ENCODE data around the gene CD6. TPM values are rescaled to one million over a fixed set of nuclear protein-coding genes. Genes with fewer than 3 reads are reported as not detected.

Gene CD6
- total RNA-seq, 1 donor from 2014 or later = 0.39 TPM

DNA sequence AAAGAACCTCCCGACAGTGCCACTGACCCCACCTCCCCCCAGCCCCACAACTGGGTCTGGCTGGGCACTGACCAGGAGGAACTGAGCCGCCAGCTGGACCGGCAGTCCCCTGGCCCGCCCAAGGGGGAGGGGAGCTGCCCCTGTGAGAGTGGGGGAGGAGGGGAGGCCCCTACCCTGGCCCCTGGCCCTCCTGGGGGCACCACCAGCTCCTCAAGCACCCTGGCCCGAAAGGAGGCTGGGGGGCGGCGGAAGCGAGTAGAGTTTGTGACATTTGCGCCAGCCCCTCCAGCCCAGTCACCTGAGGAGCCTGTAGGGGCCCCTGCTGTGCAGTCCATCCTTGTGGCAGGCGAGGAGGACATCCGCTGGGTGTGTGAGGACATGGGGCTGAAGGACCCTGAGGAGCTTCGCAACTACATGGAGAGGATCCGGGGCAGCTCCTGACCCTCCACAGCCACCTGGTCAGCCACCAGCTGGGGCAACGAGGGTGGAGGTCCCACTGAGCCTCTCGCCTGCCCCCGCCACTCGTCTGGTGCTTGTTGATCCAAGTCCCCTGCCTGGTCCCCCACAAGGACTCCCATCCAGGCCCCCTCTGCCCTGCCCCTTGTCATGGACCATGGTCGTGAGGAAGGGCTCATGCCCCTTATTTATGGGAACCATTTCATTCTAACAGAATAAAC lies 34.9 kb upstream of the CD6 start:
- Mint-ChIP-seq H3K9me3 (ENCODE audit: unreplicated experiment) (no peaks in the 10 kb centered on the region), H3K27ac (ENCODE audit: unreplicated experiment) (no peak overlapping the region), H3K4me3 (ENCODE audit: unreplicated experiment) (no peak overlapping the region), H3K4me1 (ENCODE audit: low read depth, unreplicated experiment) (no peaks in the 10 kb centered on the region), H3K36me3 (ENCODE audit: low read depth, unreplicated experiment) (peaks cover 17% of the 10 kb centered on the region), H3K27me3 (ENCODE audit: low read depth, unreplicated experiment) (peaks cover 2% of the 10 kb centered on the region)
- Histone ChIP-seq H3K4me2 (ENCODE audit: low read length) (no peak overlapping the region), H3K9me3 (ENCODE audit: insufficient read depth, low read depth, low read length) (no peaks in the 10 kb centered on the region), H2AFZ (ENCODE audit: low read depth, low read length) (no peak overlapping the region), H4K20me1 (ENCODE audit: insufficient read depth, low read length) (no peaks in the 10 kb centered on the region), H3K4me3 (ENCODE audit: insufficient read depth, low read depth, low read length) (no peak overlapping the region), H3K4me1 (ENCODE audit: insufficient read depth, low read length) (no peaks in the 10 kb centered on the region), H3K27me3 (ENCODE audit: insufficient read depth, low read length) (peaks cover 6% of the 10 kb centered on the region), H3K79me2 (ENCODE audit: insufficient read depth, low read length) (no peaks in the 10 kb centered on the region), H3K27ac (ENCODE audit: low read depth, low read length) (no peak overlapping the region), H3K9ac (ENCODE audit: low read length) (no peak overlapping the region), H3K36me3 (ENCODE audit: insufficient read depth, low read length) (no peaks in the 10 kb centered on the region)
- FAIRE-seq = no peak
- DNase-seq (ENCODE audit: low read depth) = no peak
- TF ChIP-seq, protein P1, sequence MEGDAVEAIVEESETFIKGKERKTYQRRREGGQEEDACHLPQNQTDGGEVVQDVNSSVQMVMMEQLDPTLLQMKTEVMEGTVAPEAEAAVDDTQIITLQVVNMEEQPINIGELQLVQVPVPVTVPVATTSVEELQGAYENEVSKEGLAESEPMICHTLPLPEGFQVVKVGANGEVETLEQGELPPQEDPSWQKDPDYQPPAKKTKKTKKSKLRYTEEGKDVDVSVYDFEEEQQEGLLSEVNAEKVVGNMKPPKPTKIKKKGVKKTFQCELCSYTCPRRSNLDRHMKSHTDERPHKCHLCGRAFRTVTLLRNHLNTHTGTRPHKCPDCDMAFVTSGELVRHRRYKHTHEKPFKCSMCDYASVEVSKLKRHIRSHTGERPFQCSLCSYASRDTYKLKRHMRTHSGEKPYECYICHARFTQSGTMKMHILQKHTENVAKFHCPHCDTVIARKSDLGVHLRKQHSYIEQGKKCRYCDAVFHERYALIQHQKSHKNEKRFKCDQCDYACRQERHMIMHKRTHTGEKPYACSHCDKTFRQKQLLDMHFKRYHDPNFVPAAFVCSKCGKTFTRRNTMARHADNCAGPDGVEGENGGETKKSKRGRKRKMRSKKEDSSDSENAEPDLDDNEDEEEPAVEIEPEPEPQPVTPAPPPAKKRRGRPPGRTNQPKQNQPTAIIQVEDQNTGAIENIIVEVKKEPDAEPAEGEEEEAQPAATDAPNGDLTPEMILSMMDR (IDR thresholded peaks at IDR 0.05; ENCODE audit: insufficient read depth, low read depth, low read length) = no peak
- TF ChIP-seq EZH2 (IDR thresholded peaks at IDR 0.05; ENCODE audit: insufficient read depth, low read length) = no peak

DNA sequence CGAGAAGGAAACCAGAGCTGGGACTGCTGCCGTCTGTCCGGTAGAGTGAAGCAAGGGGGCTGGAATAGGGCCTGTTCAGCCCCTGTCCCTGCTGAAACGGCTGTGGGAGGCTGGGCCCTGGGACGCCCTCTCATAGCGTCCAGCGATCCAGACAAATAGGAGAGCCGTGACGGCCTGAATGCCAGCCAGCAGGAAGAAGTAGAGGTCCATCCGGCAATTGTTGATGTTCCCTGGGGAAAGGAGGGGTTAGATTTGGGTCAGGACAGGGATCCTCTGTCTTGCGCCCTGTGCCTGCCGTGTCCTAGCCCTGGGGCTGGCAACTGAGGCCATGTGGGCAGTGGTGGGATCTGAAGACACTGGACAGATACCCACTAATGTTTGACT lies 34.3 kb upstream of the CD6 start:
- Mint-ChIP-seq H3K4me3 (ENCODE audit: unreplicated experiment) (no peak overlapping the region), H3K9me3 (ENCODE audit: unreplicated experiment) (no peaks in the 10 kb centered on the region), H3K27me3 (ENCODE audit: low read depth, unreplicated experiment) (peaks cover 2% of the 10 kb centered on the region), H3K4me1 (ENCODE audit: low read depth, unreplicated experiment) (no peaks in the 10 kb centered on the region), H3K36me3 (ENCODE audit: low read depth, unreplicated experiment) (peaks cover 17% of the 10 kb centered on the region), H3K27ac (ENCODE audit: unreplicated experiment) (no peak overlapping the region)
- Histone ChIP-seq H3K79me2 (ENCODE audit: insufficient read depth, low read length) (no peaks in the 10 kb centered on the region), H3K4me2 (ENCODE audit: low read length) (no peak overlapping the region), H4K20me1 (ENCODE audit: insufficient read depth, low read length) (no peaks in the 10 kb centered on the region), H3K4me3 (ENCODE audit: insufficient read depth, low read depth, low read length) (no peak overlapping the region), H3K36me3 (ENCODE audit: insufficient read depth, low read length) (no peaks in the 10 kb centered on the region), H3K27ac (ENCODE audit: low read depth, low read length) (no peak overlapping the region), H3K27me3 (ENCODE audit: insufficient read depth, low read length) (peaks cover 7% of the 10 kb centered on the region), H3K4me1 (ENCODE audit: insufficient read depth, low read length) (no peaks in the 10 kb centered on the region), H3K9me3 (ENCODE audit: insufficient read depth, low read depth, low read length) (no peaks in the 10 kb centered on the region), H3K9ac (ENCODE audit: low read length) (no peak overlapping the region), H2AFZ (ENCODE audit: low read depth, low read length) (no peak overlapping the region)
- no peak for FAIRE-seq
- no peak for DNase-seq (ENCODE audit: low read depth)
- TF ChIP-seq EZH2 (IDR thresholded peaks at IDR 0.05; ENCODE audit: insufficient read depth, low read length) = no peak
- TF ChIP-seq, protein P1 (IDR thresholded peaks at IDR 0.05; ENCODE audit: insufficient read depth, low read depth, low read length) = no peak

DNA sequence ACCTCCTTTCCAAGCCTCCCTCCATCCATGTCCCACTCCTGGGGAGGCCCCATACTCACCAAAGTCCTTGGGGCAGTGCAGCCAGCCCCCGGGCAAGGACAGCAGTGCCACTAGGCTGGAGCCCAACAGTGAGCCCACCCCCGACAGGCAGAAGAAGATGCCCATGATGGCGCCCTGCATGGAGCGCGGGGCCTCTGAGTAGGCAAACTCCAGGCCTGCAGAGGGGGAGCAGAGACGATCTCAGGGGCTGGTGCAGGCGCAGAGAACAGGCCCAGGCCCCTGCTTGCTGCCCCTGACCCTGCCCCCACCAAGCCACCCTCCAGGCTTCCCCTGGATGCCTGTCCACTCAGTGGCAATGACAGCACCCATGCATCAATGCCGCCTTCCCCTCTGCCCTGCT lies 33.7 kb upstream of the CD6 start:
- no peaks in the 10 kb centered on the region for H4K20me1 ChIP-seq (ENCODE audit: insufficient read depth, low read length)
- H3K79me2 ChIP-seq (ENCODE audit: insufficient read depth, low read length) = no peaks in the 10 kb centered on the region
- no peak overlapping the region for H3K27ac ChIP-seq (ENCODE audit: low read depth, low read length)
- no peaks in the 10 kb centered on the region for H3K9me3 ChIP-seq (ENCODE audit: insufficient read depth, low read depth, low read length)
- H3K9ac ChIP-seq (ENCODE audit: low read length) = no peak overlapping the region
- peaks cover 18% of the 10 kb centered on the region for H3K36me3 Mint-ChIP-seq (ENCODE audit: low read depth, unreplicated experiment)
- H3K9me3 Mint-ChIP-seq (ENCODE audit: unreplicated experiment) = no peaks in the 10 kb centered on the region
- no peak overlapping the region for H3K4me2 ChIP-seq (ENCODE audit: low read length)
- H3K4me3 ChIP-seq (ENCODE audit: insufficient read depth, low read depth, low read length) = no peak overlapping the region
- DNase-seq (ENCODE audit: low read depth) (no peak), FAIRE-seq (no peak)
- no peaks in the 10 kb centered on the region for H3K36me3 ChIP-seq (ENCODE audit: insufficient read depth, low read length)
- peaks cover 7% of the 10 kb centered on the region for H3K27me3 ChIP-seq (ENCODE audit: insufficient read depth, low read length)
- no peak overlapping the region for H3K27ac Mint-ChIP-seq (ENCODE audit: unreplicated experiment)
- H3K4me1 Mint-ChIP-seq (ENCODE audit: low read depth, unreplicated experiment) = peaks cover under 1% of the 10 kb centered on the region
- peaks cover 2% of the 10 kb centered on the region for H3K27me3 Mint-ChIP-seq (ENCODE audit: low read depth, unreplicated experiment)
- TF ChIP-seq, protein P1 (IDR thresholded peaks at IDR 0.05; ENCODE audit: insufficient read depth, low read depth, low read length) = no peak
- TF ChIP-seq EZH2 (IDR thresholded peaks at IDR 0.05; ENCODE audit: insufficient read depth, low read length) = no peak
- no peak overlapping the region for H2AFZ ChIP-seq (ENCODE audit: low read depth, low read length)
- no peaks in the 10 kb centered on the region for H3K4me1 ChIP-seq (ENCODE audit: insufficient read depth, low read length)
- no peak overlapping the region for H3K4me3 Mint-ChIP-seq (ENCODE audit: unreplicated experiment)
